GM12878 (cell line): ENCODE data around the gene PRR9. TPM values are rescaled to one million over a fixed set of nuclear protein-coding genes. Genes with fewer than 3 reads are reported as not detected.

ENCODE experiments used
- ATAC-seq: fragments of 200-7000 bp; cut with Tn5 transposase; 3 replicates; pipeline ENCODE4 v1.9.1; 2020; ENCODE audit warnings: mild to moderate bottlenecking, moderate library complexity
- BruUV-seq: library from RNA; stranded (reverse); fragments of 400-500 nt; replicated peaks from 2 replicates; lab custom pipeline; 2021; lab: Mats Ljungman, UMichigan
- CTCF ChIA-PET: fragments of 300-600 bp; sonication (Branson Sonifier 250); formaldehyde crosslinking; extraction: SDS; loops from one replicate; lab custom pipeline; 2021; ENCODE audit warnings: inconsistent platforms; lab: Yijun Ruan, JAX
- POLR2A ChIA-PET: fragments of 350-600 bp; formaldehyde crosslinking; extraction: SDS; loops from one replicate; lab custom pipeline; 2021; ENCODE audit warnings: inconsistent platforms; lab: Charles Lee
- RAD21 ChIA-PET: fragments of 300-600 bp; sonication (Branson Sonifier 250); formaldehyde crosslinking; loops from one replicate; lab custom pipeline; 2023; ENCODE audit warnings: antibody characterized with exemption; ENCODE audit not compliant: unreplicated experiment; lab: Charles Lee
- SMC1A ChIA-PET: fragments of 300-600 bp; sonication (Branson Sonifier 250); formaldehyde crosslinking; loops from one replicate; lab custom pipeline; 2023; ENCODE audit not compliant: unreplicated experiment, uncharacterized antibody; lab: Charles Lee
- DNase-seq: peaks from one replicate; pipeline ENCODE4 v3.0.0-alpha.2; 2011; ENCODE audit warnings: low read depth, low spot score
- FAIRE-seq: peaks from 3 replicates; lab custom pipeline; 2011; peaks lifted over from hg19 to GRCh38; lab: Jason Lieb, UNC
- H2AFZ ChIP-seq: 2 replicates; pipeline ENCODE4 v1.6.0; 2011; ENCODE audit warnings: low read depth, low read length, control low read depth; ENCODE audit not compliant: control insufficient read depth
- H3K27ac ChIP-seq: 2 replicates; pipeline ENCODE4 v1.5.1; 2011; ENCODE audit warnings: control low read depth; ENCODE audit not compliant: control insufficient read depth, insufficient read depth
- H3K27me3 ChIP-seq, 2 experiments: replicated peaks in 1 of 2; 2 replicates each; pipeline versions ENCODE4 v1.6.0 to v1.6.1; 2011; ENCODE audit warnings: low read length in 1 of 2; ENCODE audit not compliant: control insufficient read depth in 2 of 2, insufficient read depth in 2 of 2
- H3K36me3 ChIP-seq, 2 experiments: 2 replicates each; pipeline ENCODE4 v1.5.1; 2011; ENCODE audit warnings: low read length in 1 of 2; ENCODE audit not compliant: control insufficient read depth in 2 of 2, insufficient read depth in 2 of 2
- H3K4me1 ChIP-seq: 2 replicates; pipeline ENCODE4 v1.6.1; 2011; ENCODE audit warnings: mild to moderate bottlenecking, low read length, moderate library complexity, mixed read lengths; ENCODE audit not compliant: control insufficient read depth, insufficient read depth
- H3K4me2 ChIP-seq: 2 replicates; pipeline ENCODE4 v1.6.0; 2011; ENCODE audit warnings: control low read depth; ENCODE audit not compliant: control insufficient read depth, insufficient read depth
- H3K4me3 ChIP-seq: fragments of 200-600 bp; sonication (generic); 2 replicates; pipeline ENCODE4 v1.5.1; 2016
- H3K79me2 ChIP-seq: 2 replicates; pipeline ENCODE4 v1.6.0; 2011; ENCODE audit warnings: low read length; ENCODE audit not compliant: control insufficient read depth, insufficient read depth
- H3K9ac ChIP-seq: 2 replicates; pipeline ENCODE4 v1.8.0; 2011; ENCODE audit warnings: low read length, control low read depth, mixed read lengths; ENCODE audit not compliant: control insufficient read depth, insufficient read depth
- H3K9me3 ChIP-seq: replicated peaks from 3 replicates; pipeline ENCODE4 v1.5.1; 2011; ENCODE audit warnings: mild to moderate bottlenecking, low read length; ENCODE audit not compliant: control insufficient read depth, insufficient read depth
- H4K20me1 ChIP-seq: 2 replicates; pipeline ENCODE4 v1.6.0; 2011; ENCODE audit not compliant: control insufficient read depth, insufficient read depth
- BRCA1 ChIP-seq: IDR thresholded peaks from 2 replicates; pipeline ENCODE4 v1.6.1; 2011; ENCODE audit warnings: low read depth, low read length, improper control_type of control experiment
- CREB1 ChIP-seq: IDR thresholded peaks from 2 replicates; pipeline ENCODE4 v1.6.1; 2012; ENCODE audit warnings: low read depth, mild to moderate bottlenecking, inconsistent platforms
- EED ChIP-seq: sonication (generic); IDR thresholded peaks from 2 replicates; pipeline ENCODE4 v1.6.1; 2016; ENCODE audit warnings: antibody characterized with exemption, low read depth
- ETV6 ChIP-seq, 2 experiments: fragments of 450-650 bp in 1 of 2; IDR thresholded peaks in 1 of 2; conservative IDR thresholded peaks in 1 of 2; 2 replicates each; pipeline ENCODE4 v1.6.1; 2014; ENCODE audit warnings: antibody characterized with exemption in 1 of 2, borderline replicate concordance in 1 of 2, low read depth in 1 of 2, mild to moderate bottlenecking in 1 of 2, moderate library complexity in 1 of 2
- FOS ChIP-seq: IDR thresholded peaks from 3 replicates; pipeline ENCODE4 v1.6.1; 2011; ENCODE audit warnings: borderline replicate concordance; ENCODE audit not compliant: insufficient read length; ENCODE audit errors: extremely low read depth
- JUND ChIP-seq: IDR thresholded peaks from 2 replicates; pipeline ENCODE4 v1.6.1; 2012; ENCODE audit warnings: low read depth, mild to moderate bottlenecking, low read length, improper control_type of control experiment, moderate library complexity
- POLR2AphosphoS2 ChIP-seq: IDR thresholded peaks from 2 replicates; pipeline ENCODE4 v1.6.1; 2011; ENCODE audit warnings: low read depth, mild to moderate bottlenecking, low read length, improper control_type of control experiment, moderate library complexity
- RBBP5 ChIP-seq: fragments of 200-600 bp; sonication (generic); conservative IDR thresholded peaks from 2 replicates; pipeline ENCODE4 v1.6.1; 2016
- SIN3A ChIP-seq: IDR thresholded peaks from 2 replicates; pipeline ENCODE4 v1.6.1; 2012; ENCODE audit warnings: low read depth, low read length, improper control_type of control experiment
- SMC3 ChIP-seq: IDR thresholded peaks from 2 replicates; pipeline ENCODE4 v1.6.1; 2011; ENCODE audit warnings: low read length, improper control_type of control experiment, borderline replicate concordance
- YY1 ChIP-seq: IDR thresholded peaks from 2 replicates; pipeline ENCODE4 v1.6.1; 2011; ENCODE audit warnings: low read depth, mild to moderate bottlenecking, low read length
- ZSCAN29 ChIP-seq: fragments of 450-650 bp; IDR thresholded peaks from 2 replicates; pipeline ENCODE4 v1.6.1; 2017; ENCODE audit warnings: mild to moderate bottlenecking, moderate library complexity
- WGBS: methylation state at CpG from one replicate; pipeline ENCODE4 v1.1.6; 2016; ENCODE audit warnings: low lambda C conversion rate; ENCODE audit not compliant: insufficient replicate concordance, insufficient coverage; ENCODE audit errors: missing lambda C conversion rate; 5-methylcytosine and 5-hydroxymethylcytosine counted together
- in situ Hi-C: fragments of 300-500 bp; cut with MboI; formaldehyde crosslinking; loops from 9 replicates; pipeline ENCODE4 v1.14.3; 2018; ENCODE audit warnings: mixed read lengths
- intact Hi-C: fragments of 100-400 bp; cut with micrococcal nuclease; formaldehyde crosslinking; loops from one replicate; pipeline ENCODE4 v1.14.2; 2022; ENCODE audit not compliant: unreplicated experiment
- polyA plus RNA-seq, 11 experiments: library from polyadenylated mRNA; depleted of rRNA in 4 of 11; unstranded in 6 of 11; stranded (reverse) in 5 of 11; fragments of >200 nt; fragmentation: Nextera tagmentation in 4 of 11; fragmentation: Illumina TruSeq in 1 of 11; extraction: Ambion mirVana in 4 of 11; extraction: Trizol in 1 of 11; gene quantifications; 1 replicate in 1 of 11; 2 replicates in 10 of 11; pipeline versions ENCODE4 v1.2.1 to v1.2.3, GENCODE V29; 2011 to 2016; ENCODE audit warnings: inconsistent platforms in 2 of 11, missing spikeins in 2 of 11, low read depth in 1 of 11
- total RNA-seq, 4 experiments: library from RNA; depleted of rRNA in 3 of 4; stranded (reverse); fragments of >200 nt in 3 of 4; fragmentation: Illumina TruSeq in 1 of 4; extraction: Trizol in 1 of 4; gene quantifications; 2 replicates each; pipeline versions ENCODE4 v1.2.1 to v1.2.3, GENCODE V29; 2013 to 2021
- TF ChIP-seq, protein P1 (sequence below): fragments of 450-650 bp; IDR thresholded peaks from 2 replicates; pipeline ENCODE4 v1.6.1; 2016; ENCODE audit warnings: mild to moderate bottlenecking
- TF ChIP-seq, protein P2 (sequence below): fragments of 450-650 bp; IDR thresholded peaks from 2 replicates; pipeline ENCODE4 v1.6.1; 2017; ENCODE audit warnings: mild to moderate bottlenecking

Gene PRR9
- total and polyA plus RNA-seq, 10 of the 15 experiments (the other 5 are each of a cell fraction or from before 2014, with no cell fraction given) = not detected

DNA sequence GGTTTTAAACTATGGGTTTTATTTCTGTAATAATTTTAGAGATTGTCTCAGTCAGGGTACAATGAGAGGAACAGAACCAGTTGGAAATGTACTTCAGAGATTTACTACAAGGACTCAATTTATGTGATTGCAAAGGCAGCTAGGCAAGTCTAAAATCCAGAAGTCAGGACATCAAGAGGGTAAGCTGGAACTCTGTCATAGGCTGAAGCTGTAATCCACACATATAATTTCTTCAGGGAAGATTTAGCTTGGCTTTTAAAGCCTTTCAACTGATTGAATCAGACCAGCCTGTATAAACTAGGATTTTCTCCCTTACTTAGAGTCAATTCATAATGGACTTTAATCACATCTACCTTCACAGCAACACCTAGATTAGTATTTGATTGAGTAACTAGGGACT lies 38.5 kb upstream of the PRR9 start:
- H3K27ac ChIP-seq = no peak overlapping the region
- in situ Hi-C loops (no loop called here), intact Hi-C loops (no loop called here)
- H2AFZ ChIP-seq = no peak overlapping the region
- H3K9me3 ChIP-seq = no peaks in the 10 kb centered on the region
- ChIA-PET POLR2A (no interaction called here), CTCF (interaction anchor here (0.6 to 1.9 kb wide), 2 partner anchors 13 to 309 kb away, joined by 3 to 5 read pairs; no protein-coding TSS in a partner anchor), RAD21 (no interaction called here), SMC1A (interaction anchor here (1.0 kb wide), 1 partner anchor 14 kb away, joined by 3 read pairs; no protein-coding TSS in a partner anchor)
- no peak overlapping the region for H3K9ac ChIP-seq
- no peaks in the 10 kb centered on the region for H3K36me3 ChIP-seq
- no peak overlapping the region for H3K4me3 ChIP-seq
- no TSS peak for BruUV-seq
- H3K4me1 ChIP-seq = no peaks in the 10 kb centered on the region
- no peaks in the 10 kb centered on the region for H3K79me2 ChIP-seq
- ATAC-seq (no peak), DNase-seq (no peak), FAIRE-seq (no peak)
- no peaks in the 10 kb centered on the region for H4K20me1 ChIP-seq
- no peak overlapping the region for H3K4me2 ChIP-seq
- TF ChIP-seq JUND (no peak), FOS (no peak)
- TF ChIP-seq, protein P1, sequence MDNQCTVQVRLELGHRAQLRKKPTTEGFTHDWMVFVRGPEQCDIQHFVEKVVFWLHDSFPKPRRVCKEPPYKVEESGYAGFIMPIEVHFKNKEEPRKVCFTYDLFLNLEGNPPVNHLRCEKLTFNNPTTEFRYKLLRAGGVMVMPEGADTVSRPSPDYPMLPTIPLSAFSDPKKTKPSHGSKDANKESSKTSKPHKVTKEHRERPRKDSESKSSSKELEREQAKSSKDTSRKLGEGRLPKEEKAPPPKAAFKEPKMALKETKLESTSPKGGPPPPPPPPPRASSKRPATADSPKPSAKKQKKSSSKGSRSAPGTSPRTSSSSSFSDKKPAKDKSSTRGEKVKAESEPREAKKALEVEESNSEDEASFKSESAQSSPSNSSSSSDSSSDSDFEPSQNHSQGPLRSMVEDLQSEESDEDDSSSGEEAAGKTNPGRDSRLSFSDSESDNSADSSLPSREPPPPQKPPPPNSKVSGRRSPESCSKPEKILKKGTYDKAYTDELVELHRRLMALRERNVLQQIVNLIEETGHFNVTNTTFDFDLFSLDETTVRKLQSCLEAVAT = no peak
- no peaks in the 10 kb centered on the region for H3K27me3 ChIP-seq

DNA sequence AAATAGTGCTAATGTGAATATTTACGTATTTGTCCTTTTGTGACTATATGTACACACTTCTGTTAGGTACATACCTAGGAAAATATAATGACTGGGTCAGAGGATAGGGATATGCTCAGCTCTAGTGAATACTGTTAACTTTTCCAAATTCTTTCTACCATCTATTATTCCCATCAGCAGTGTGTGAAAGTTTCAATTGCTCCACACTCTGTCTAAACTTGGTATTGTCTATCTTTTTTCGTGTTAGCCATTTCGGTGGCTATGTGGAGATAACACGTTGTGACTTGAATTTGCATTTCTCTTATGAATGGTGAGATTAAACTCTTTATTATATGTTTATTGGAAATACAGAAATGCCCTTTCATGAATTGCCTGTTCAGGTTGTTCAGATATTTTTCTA lies 36.8 kb upstream of the PRR9 start:
- in situ Hi-C loops = no loop called here

More for the DNA sequence above, 36.8 kb upstream of the PRR9 start:
- ATAC-seq (no peak), DNase-seq (no peak), FAIRE-seq (no peak)
- Histone ChIP-seq H3K4me3 (no peak overlapping the region), H2AFZ (no peak overlapping the region), H4K20me1 (no peaks in the 10 kb centered on the region), H3K27me3 (no peaks in the 10 kb centered on the region), H3K36me3 (no peaks in the 10 kb centered on the region), H3K27ac (no peak overlapping the region), H3K79me2 (no peaks in the 10 kb centered on the region), H3K4me2 (no peak overlapping the region), H3K4me1 (no peaks in the 10 kb centered on the region), H3K9me3 (no peaks in the 10 kb centered on the region), H3K9ac (no peak overlapping the region)
- WGBS = 9% methylated on average over 4 of the region's 4 CpGs
- CTCF ChIA-PET = interaction anchor here (1.9 kb wide), 1 partner anchor 12 kb away, joined by 5 read pairs; no protein-coding TSS in a partner anchor
- TF ChIP-seq CREB1 (no peak), POLR2AphosphoS2 (no peak), SMC3 (no peak), RBBP5 (no peak), YY1 (no peak), BRCA1 (no peak), EED (no peak), ZSCAN29 (no peak), ETV6 (conservative IDR thresholded peaks at IDR 0.05 in 1 of 2, IDR thresholded peaks at IDR 0.05 in 1 of 2; ENCODE audit: borderline replicate concordance in 1 of 2, low read depth in 1 of 2) (no peak), SIN3A (no peak)
- TF ChIP-seq, protein P2, sequence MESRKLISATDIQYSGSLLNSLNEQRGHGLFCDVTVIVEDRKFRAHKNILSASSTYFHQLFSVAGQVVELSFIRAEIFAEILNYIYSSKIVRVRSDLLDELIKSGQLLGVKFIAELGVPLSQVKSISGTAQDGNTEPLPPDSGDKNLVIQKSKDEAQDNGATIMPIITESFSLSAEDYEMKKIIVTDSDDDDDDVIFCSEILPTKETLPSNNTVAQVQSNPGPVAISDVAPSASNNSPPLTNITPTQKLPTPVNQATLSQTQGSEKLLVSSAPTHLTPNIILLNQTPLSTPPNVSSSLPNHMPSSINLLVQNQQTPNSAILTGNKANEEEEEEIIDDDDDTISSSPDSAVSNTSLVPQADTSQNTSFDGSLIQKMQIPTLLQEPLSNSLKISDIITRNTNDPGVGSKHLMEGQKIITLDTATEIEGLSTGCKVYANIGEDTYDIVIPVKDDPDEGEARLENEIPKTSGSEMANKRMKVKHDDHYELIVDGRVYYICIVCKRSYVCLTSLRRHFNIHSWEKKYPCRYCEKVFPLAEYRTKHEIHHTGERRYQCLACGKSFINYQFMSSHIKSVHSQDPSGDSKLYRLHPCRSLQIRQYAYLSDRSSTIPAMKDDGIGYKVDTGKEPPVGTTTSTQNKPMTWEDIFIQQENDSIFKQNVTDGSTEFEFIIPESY = no peak
- SMC1A ChIA-PET = interaction anchor here (0.6 to 0.9 kb wide), 2 partner anchors 10 to 48 kb away, joined by 3 read pairs; no protein-coding TSS in a partner anchor
- intact Hi-C loops = no loop called here
- POLR2A ChIA-PET = no interaction called here
- RAD21 ChIA-PET = no interaction called here
- no TSS peak for BruUV-seq
